ENCODE measurements around the gene KCNQ2.

DNA sequence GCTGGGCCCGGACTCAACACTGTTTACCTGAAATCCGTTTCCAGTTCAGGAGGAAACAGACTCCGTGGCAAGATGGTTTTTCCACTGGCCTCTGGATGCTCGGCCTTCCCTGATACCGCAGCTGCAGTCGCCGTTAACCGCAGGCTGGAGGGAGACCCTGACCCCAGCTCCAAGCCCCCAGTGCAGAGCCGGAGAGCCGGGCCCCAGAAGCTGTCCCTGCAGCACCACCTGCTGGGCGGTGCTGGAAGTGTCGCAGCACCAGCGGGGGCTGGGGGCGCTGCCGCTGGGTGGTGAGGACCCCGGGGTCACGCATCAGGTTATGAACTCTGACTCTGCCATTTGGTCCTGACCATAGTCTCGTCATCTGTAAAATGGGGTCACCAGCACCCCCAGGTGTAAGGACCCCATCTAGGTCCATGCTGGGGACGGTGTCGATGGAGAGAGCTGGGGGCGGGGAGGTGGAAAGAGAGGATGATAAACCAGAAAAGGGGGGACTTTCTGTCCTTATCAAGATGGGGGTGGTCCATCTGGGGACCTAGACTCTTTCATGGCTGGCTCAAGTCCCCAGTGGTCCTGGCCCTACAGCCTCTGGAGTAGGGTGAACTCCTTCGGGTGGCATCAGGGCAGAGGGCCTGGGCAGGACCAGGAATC is 90.5 kb downstream of the KCNQ2 start:
- TF ChIP-seq, protein P1, sequence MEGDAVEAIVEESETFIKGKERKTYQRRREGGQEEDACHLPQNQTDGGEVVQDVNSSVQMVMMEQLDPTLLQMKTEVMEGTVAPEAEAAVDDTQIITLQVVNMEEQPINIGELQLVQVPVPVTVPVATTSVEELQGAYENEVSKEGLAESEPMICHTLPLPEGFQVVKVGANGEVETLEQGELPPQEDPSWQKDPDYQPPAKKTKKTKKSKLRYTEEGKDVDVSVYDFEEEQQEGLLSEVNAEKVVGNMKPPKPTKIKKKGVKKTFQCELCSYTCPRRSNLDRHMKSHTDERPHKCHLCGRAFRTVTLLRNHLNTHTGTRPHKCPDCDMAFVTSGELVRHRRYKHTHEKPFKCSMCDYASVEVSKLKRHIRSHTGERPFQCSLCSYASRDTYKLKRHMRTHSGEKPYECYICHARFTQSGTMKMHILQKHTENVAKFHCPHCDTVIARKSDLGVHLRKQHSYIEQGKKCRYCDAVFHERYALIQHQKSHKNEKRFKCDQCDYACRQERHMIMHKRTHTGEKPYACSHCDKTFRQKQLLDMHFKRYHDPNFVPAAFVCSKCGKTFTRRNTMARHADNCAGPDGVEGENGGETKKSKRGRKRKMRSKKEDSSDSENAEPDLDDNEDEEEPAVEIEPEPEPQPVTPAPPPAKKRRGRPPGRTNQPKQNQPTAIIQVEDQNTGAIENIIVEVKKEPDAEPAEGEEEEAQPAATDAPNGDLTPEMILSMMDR (IDR thresholded peaks at IDR 0.05; ENCODE audit: insufficient read depth, low read depth, low read length) = peak; percentile 49
- no peak for TF ChIP-seq EZH2 (IDR thresholded peaks at IDR 0.05; ENCODE audit: insufficient read depth, low read length)
